ENCODE data around the gene EDC4.
"Not testable (repeated sequence)": the region's sequence is repeated elsewhere in the genome, so short reads cannot be mapped to it uniquely, and the experiment has no call there.

The EDC4 gene

GRCh38 chr16:67847064-67847861 is 25.6 kb upstream of the EDC4 start, which contains the start of gene CENPT:
Gene CENPT (minus strand): TSS chr16:67847693. CDS start chr16:67833859, 13,834 bp downstream.
- peak; percentile 83 for DNase-seq (ENCODE audit: low spot score)

- no peak for DNase-seq (ENCODE audit: low spot score)
These were observed 24.7 kb upstream of the EDC4 start for GRCh38 chr16:67848118-67848517.

- no peak for DNase-seq (ENCODE audit: low spot score)
These were observed 19.2 kb upstream of the EDC4 start for GRCh38 chr16:67853670-67854069.

- DNase-seq (ENCODE audit: low spot score) = no peak
These were observed 17.1 kb upstream of the EDC4 start for GRCh38 chr16:67855789-67856188.

GRCh38 chr16:67856927-67857546 is 15.8 kb upstream of the EDC4 start:
- DNase-seq (ENCODE audit: low spot score) = no peak

- no peak for DNase-seq (ENCODE audit: low spot score)
These were observed 15.2 kb upstream of the EDC4 start for GRCh38 chr16:67857547-67858233.

- DNase-seq (ENCODE audit: low spot score) = no peak
These were observed 14.4 kb upstream of the EDC4 start for GRCh38 chr16:67858500-67858899.

- no peak for DNase-seq (ENCODE audit: low spot score)
These were observed 12.1 kb upstream of the EDC4 start for GRCh38 chr16:67860589-67861398.

- DNase-seq (ENCODE audit: low spot score) = no peak
These were observed 11.0 kb upstream of the EDC4 start for GRCh38 chr16:67861877-67862276.

- no peak for DNase-seq (ENCODE audit: low spot score)
These were observed 9.9 kb upstream of the EDC4 start for GRCh38 chr16:67862623-67863583.

- DNase-seq (ENCODE audit: low spot score) = not testable (repeated sequence)
These were observed 8.8 kb upstream of the EDC4 start for GRCh38 chr16:67864044-67864443.

- no peak for DNase-seq (ENCODE audit: low spot score)
These were observed 8.3 kb upstream of the EDC4 start for GRCh38 chr16:67864594-67864993.

GRCh38 chr16:67865318-67865717 is 7.5 kb upstream of the EDC4 start:
- no peak for DNase-seq (ENCODE audit: low spot score)

GRCh38 chr16:67868290-67868689 is 4.6 kb upstream of the EDC4 start:
- DNase-seq (ENCODE audit: low spot score) = no peak

- DNase-seq (ENCODE audit: low spot score) = no peak
These were observed 3.2 kb upstream of the EDC4 start for GRCh38 chr16:67869653-67870052.

GRCh38 chr16:67871256-67871655 is 1.6 kb upstream of the EDC4 start:
- no peak for DNase-seq (ENCODE audit: low spot score)

- DNase-seq (ENCODE audit: low spot score) = no peak
These were observed 671 bp upstream of the EDC4 start for GRCh38 chr16:67872131-67872630.

- no peak for DNase-seq (ENCODE audit: low spot score)
These were observed 851 bp downstream of the EDC4 start for GRCh38 chr16:67873435-67874370.

GRCh38 chr16:67874372-67874771 is 1.5 kb downstream of the EDC4 start:
- DNase-seq (ENCODE audit: low spot score) = no peak

- DNase-seq (ENCODE audit: low spot score) = no peak
These were observed 4.2 kb downstream of the EDC4 start for GRCh38 chr16:67877064-67877463.

Data from germinal center (tissue), 1 donor.